ENCODE data around the gene NCF4.

NCF4 gene

GRCh38 chr22:36855478-36855877, 5.3 kb upstream of the NCF4 start:
- TF ChIP-seq CTCF (IDR thresholded peaks at IDR 0.05; ENCODE audit: borderline replicate concordance, control extremely low read depth, extremely low read depth, insufficient read depth, missing control alignments) = no peak
- DNase-seq (ENCODE audit: low spot score) = no peak
- in situ Hi-C loops (cut with MboI; ENCODE audit: low sequenced_read_pairs, unreplicated experiment) = no loop called here

GRCh38 chr22:36856121-36856791, 4.5 kb upstream of the NCF4 start:
- peak; percentile 100 for TF ChIP-seq CTCF (IDR thresholded peaks at IDR 0.05; ENCODE audit: borderline replicate concordance, control extremely low read depth, extremely low read depth, insufficient read depth, missing control alignments)
- in situ Hi-C loops (cut with MboI; ENCODE audit: low sequenced_read_pairs, unreplicated experiment) = no loop called here

GRCh38 chr22:36856792-36857135, 4.0 kb upstream of the NCF4 start:
- in situ Hi-C loops (cut with MboI; ENCODE audit: low sequenced_read_pairs, unreplicated experiment) = no loop called here
- DNase-seq (ENCODE audit: low spot score) = no peak
- TF ChIP-seq CTCF (IDR thresholded peaks at IDR 0.05; ENCODE audit: borderline replicate concordance, control extremely low read depth, extremely low read depth, insufficient read depth, missing control alignments) = no peak

More at GRCh38 chr22:36856121-36856791, 4.5 kb upstream of the NCF4 start:
- DNase-seq (ENCODE audit: low spot score) = peak; percentile 87

GRCh38 chr22:36858156-36858555, 2.6 kb upstream of the NCF4 start:
- TF ChIP-seq CTCF (IDR thresholded peaks at IDR 0.05; ENCODE audit: borderline replicate concordance, control extremely low read depth, extremely low read depth, insufficient read depth, missing control alignments) = no peak
- in situ Hi-C loops (cut with MboI; ENCODE audit: low sequenced_read_pairs, unreplicated experiment) = no loop called here
- DNase-seq (ENCODE audit: low spot score) = no peak

- no peak for TF ChIP-seq CTCF (IDR thresholded peaks at IDR 0.05; ENCODE audit: borderline replicate concordance, control extremely low read depth, extremely low read depth, insufficient read depth, missing control alignments)
- no peak for DNase-seq (ENCODE audit: low spot score)
- in situ Hi-C loops (cut with MboI; ENCODE audit: low sequenced_read_pairs, unreplicated experiment) = no loop called here
Measured at GRCh38 chr22:36858966-36859365, 1.8 kb upstream of the NCF4 start.

- DNase-seq (ENCODE audit: low spot score) = no peak
- in situ Hi-C loops (cut with MboI; ENCODE audit: low sequenced_read_pairs, unreplicated experiment) = no loop called here
- peak; percentile 18 for TF ChIP-seq CTCF (IDR thresholded peaks at IDR 0.05; ENCODE audit: borderline replicate concordance, control extremely low read depth, extremely low read depth, insufficient read depth, missing control alignments)
Measured at GRCh38 chr22:36860017-36860416, 789 bp upstream of the NCF4 start.

Data from GM13976 (cell line).